Endothelial cell of umbilical vein (primary cell): Measurements from ENCODE around the gene LUC7L. TPM values are rescaled to one million over a fixed set of nuclear protein-coding genes. Genes with fewer than 3 reads are reported as not detected.
"Not testable (repeated sequence)": the region's sequence is repeated elsewhere in the genome, so short reads cannot be mapped to it uniquely, and the experiment has no call there.

Source experiments
- BruUV-seq: library from RNA; stranded (reverse); fragments of 400-500 nt; replicated peaks from 2 replicates; lab custom pipeline; 2021; lab: Mats Ljungman, UMichigan
- CTCF ChIA-PET: fragments of 300-600, 350-600 bp; sonication (Branson Sonifier 250); formaldehyde crosslinking; loops from one replicate; lab custom pipeline; 2021; ENCODE audit warnings: antibody characterized with exemption, inconsistent platforms; lab: Charles Lee
- POLR2A ChIA-PET: fragments of 300-600, 350-600 bp; sonication (Branson Sonifier 250); formaldehyde crosslinking; loops from one replicate; lab custom pipeline; 2021; ENCODE audit warnings: antibody characterized with exemption, inconsistent platforms; lab: Charles Lee
- DNase-seq: peaks from one replicate; pipeline ENCODE4 v3.0.0-alpha.2; 2011; ENCODE audit warnings: low read depth, low spot score
- FAIRE-seq: peaks from 2 replicates; lab custom pipeline; 2011; peaks lifted over from hg19 to GRCh38; lab: Jason Lieb, UNC
- H2AFZ ChIP-seq: 2 replicates; pipeline ENCODE4 v1.6.0; 2012; ENCODE audit warnings: low read depth, low read length, control low read depth, inconsistent platforms
- H3K27ac ChIP-seq: 2 replicates; pipeline ENCODE4 v1.5.1; 2011; ENCODE audit warnings: low read depth, mild to moderate bottlenecking, control low read depth, low read length, moderate library complexity; ENCODE audit not compliant: insufficient read depth
- H3K27me3 ChIP-seq, 2 experiments: 2 replicates each; pipeline versions ENCODE4 v1.6.0 to v1.6.1; 2011; ENCODE audit warnings: low read length in 2 of 2, mixed read lengths in 1 of 2; ENCODE audit not compliant: control insufficient read depth in 2 of 2, insufficient read depth in 2 of 2
- H3K36me3 ChIP-seq, 2 experiments: 2 replicates in 1 of 2; 3 replicates in 1 of 2; pipeline ENCODE4 v1.5.1; 2011; ENCODE audit warnings: low read length in 2 of 2, mild to moderate bottlenecking in 1 of 2, moderate library complexity in 1 of 2; ENCODE audit not compliant: control insufficient read depth in 2 of 2, insufficient read depth in 2 of 2; ENCODE audit errors: extremely low read depth in 1 of 2
- H3K4me1 ChIP-seq: 3 replicates; pipeline ENCODE4 v1.5.1; 2011; ENCODE audit warnings: mild to moderate bottlenecking, low read length; ENCODE audit not compliant: control insufficient read depth, insufficient read depth; ENCODE audit errors: extremely low read depth
- H3K4me2 ChIP-seq: 2 replicates; pipeline ENCODE4 v1.6.1; 2011; ENCODE audit warnings: low read length, control low read depth, mixed read lengths; ENCODE audit not compliant: insufficient read depth
- H3K4me3 ChIP-seq, 3 experiments: fragments of 200-600 bp in 1 of 3; sonication (generic), shearing (Covaris generic) in 1 of 3; replicated peaks in 1 of 3; 2 replicates each; pipeline ENCODE4 v1.5.1; 2011 to 2016; ENCODE audit warnings: control low read depth in 3 of 3, low read length in 3 of 3, mild to moderate bottlenecking in 2 of 3, inconsistent platforms in 1 of 3, low read depth in 1 of 3, moderate library complexity in 1 of 3; ENCODE audit not compliant: insufficient read depth in 1 of 3
- H3K79me2 ChIP-seq: 2 replicates; pipeline ENCODE4 v1.6.0; 2012; ENCODE audit warnings: low read length, inconsistent platforms; ENCODE audit not compliant: control insufficient read depth, insufficient read depth
- H3K9ac ChIP-seq: replicated peaks from 2 replicates; pipeline ENCODE3; 2011; ENCODE audit warnings: low read length, control low read depth; ENCODE audit not compliant: insufficient read depth; ENCODE audit errors: extremely low read depth
- H3K9me1 ChIP-seq: replicated peaks from 3 replicates; pipeline ENCODE4 v1.6.0; 2011; ENCODE audit warnings: mild to moderate bottlenecking, low read length; ENCODE audit not compliant: control insufficient read depth, insufficient read depth; ENCODE audit errors: extremely low read depth
- H3K9me3 ChIP-seq: replicated peaks from 2 replicates; pipeline ENCODE4 v1.5.1; 2012; ENCODE audit warnings: low read length, inconsistent platforms; ENCODE audit not compliant: control insufficient read depth, insufficient read depth
- H4K20me1 ChIP-seq: replicated peaks from 2 replicates; pipeline ENCODE3; 2011; ENCODE audit warnings: mild to moderate bottlenecking, low read length; ENCODE audit not compliant: control insufficient read depth, insufficient read depth; ENCODE audit errors: extremely low read depth
- dilution Hi-C: fragments of 300-500 bp; cut with MboI; formaldehyde crosslinking; loops from one replicate; pipeline ENCODE4 v1.15.0; 2019; ENCODE audit warnings: low sequenced_read_pairs; ENCODE audit not compliant: extremely low pct_ligation_motif_present
- intact Hi-C: fragments of 100-400 bp; cut with micrococcal nuclease; formaldehyde crosslinking; loops from one replicate; pipeline ENCODE4 v1.10.0; 2022
- polyA plus RNA-seq, 4 experiments: library from polyadenylated mRNA; depleted of rRNA in 3 of 4; stranded (reverse) in 3 of 4; unstranded in 1 of 4; fragments of >200 nt; gene quantifications; 2 replicates each; pipeline versions ENCODE4 v1.2.1 to v1.2.3, GENCODE V29; 2011 to 2012; ENCODE audit warnings: missing spikeins in 1 of 4
- total RNA-seq: library from RNA; stranded (reverse); gene quantifications from 2 replicates; pipeline ENCODE4 v1.2.3, GENCODE V29; 2021

The LUC7L gene
- total and polyA plus RNA-seq, 2 donors (not counting 3 experiments of a cell fraction or from before 2014, with no cell fraction given): 75.4 to 94.7 TPM

GRCh38 chr16:163696-164095, 65.6 kb downstream of the LUC7L start:
- dilution Hi-C loops, H4K20me1 ChIP-seq, H3K4me3 ChIP-seq, H3K9me1 ChIP-seq, BruUV-seq, DNase-seq, H3K9ac ChIP-seq, H3K79me2 ChIP-seq, POLR2A ChIA-PET, H3K4me1 ChIP-seq, intact Hi-C loops, H2AFZ ChIP-seq, H3K9me3 ChIP-seq, H3K4me2 ChIP-seq, CTCF ChIA-PET, H3K27ac ChIP-seq, H3K36me3 ChIP-seq: not testable (repeated sequence)
- FAIRE-seq: peak; percentile 63
- H3K27me3 ChIP-seq: peaks cover 38 to 39% of the 10 kb centered on the region in 2 experiments

GRCh38 chr16:163139-163538, 66.1 kb downstream of the LUC7L start:
- BruUV-seq: not testable (repeated sequence)

More at GRCh38 chr16:163139-163538, 66.1 kb downstream of the LUC7L start:
- H3K27me3 ChIP-seq: peaks cover 32 to 39% of the 10 kb centered on the region in 2 experiments
- H4K20me1 ChIP-seq, FAIRE-seq, H2AFZ ChIP-seq, H3K9me1 ChIP-seq, POLR2A ChIA-PET, H3K9me3 ChIP-seq, H3K27ac ChIP-seq, H3K9ac ChIP-seq, DNase-seq, dilution Hi-C loops, H3K36me3 ChIP-seq, H3K4me1 ChIP-seq, H3K4me2 ChIP-seq, intact Hi-C loops, H3K79me2 ChIP-seq, H3K4me3 ChIP-seq: not testable (repeated sequence)
- CTCF ChIA-PET: interaction anchor here (0.7 kb wide), 1 partner anchor 66 kb away, joined by 3 read pairs; no protein-coding TSS in a partner anchor
